Lower leg skin (tissue), 4 donors: ENCODE measurements around the gene MSANTD1. TPM values are rescaled to one million over a fixed set of nuclear protein-coding genes. Genes with fewer than 3 reads are reported as not detected.

Experiments used
- DNase-seq, 2 donors: peaks; one replicate each; pipeline ENCODE4 v3.0.0-alpha.2; 2019; ENCODE audit warnings: low spot score in 2 of 2
- H3K4me3 ChIP-seq: fragments of 200-600 bp; sonication (generic); 2 replicates; pipeline ENCODE4 v1.5.1; 2017; ENCODE audit warnings: mild to moderate bottlenecking, low read depth; ENCODE audit not compliant: poor library complexity, severe bottlenecking
- CTCF ChIP-seq, 3 donors: fragments of 450-650 bp; IDR thresholded peaks; one replicate each; pipeline ENCODE4 v1.5.1; 2016; ENCODE audit warnings: antibody characterized with exemption in 3 of 3, mild to moderate bottlenecking in 3 of 3, moderate library complexity in 2 of 3
- POLR2A ChIP-seq, 2 donors: fragments of 450-650 bp; IDR thresholded peaks; one replicate each; pipeline ENCODE4 v1.6.1; 2016 to 2017; ENCODE audit warnings: antibody characterized with exemption in 2 of 2, mild to moderate bottlenecking in 1 of 2, moderate library complexity in 1 of 2
- WGBS, 2 donors: methylation state at CpG; one replicate each; pipeline ENCODE4 v1.1.5; 2018; 5-methylcytosine and 5-hydroxymethylcytosine counted together
- intact Hi-C: fragments of 100-400 bp; cut with DNase I; formaldehyde crosslinking; loops from one replicate; pipeline ENCODE4 v1.15.0; 2023; ENCODE audit warnings: low total_unique reads
- total RNA-seq, 4 donors: library from RNA; depleted of rRNA; stranded (reverse); fragments of >200 nt; gene quantifications; one replicate each; pipeline ENCODE4 v1.1.0, GENCODE V29; 2016

The MSANTD1 gene
- total RNA-seq, 4 donors from 2014 or later: 0.19 to 0.76 (median 0.35) TPM

- intact Hi-C loops: no loop called here
- DNase-seq: peak in 1 of 2 donors; percentile 85
- TF ChIP-seq POLR2A (IDR thresholded peaks at IDR 0.05) (no peak), CTCF (IDR thresholded peaks at IDR 0.05) (no peak)
- no peak overlapping the region for H3K4me3 ChIP-seq
- 83 to 91% methylated on average over 19 of the region's 19 CpGs for WGBS, 2 donors
These were observed 45.7 kb downstream of the MSANTD1 start for GRCh38 chr4:3294401-3295241.

GRCh38 chr4:3295837-3296624 is 47.1 kb downstream of the MSANTD1 start:
- no peak for TF ChIP-seq CTCF (IDR thresholded peaks at IDR 0.05)
- H3K4me3 ChIP-seq: no peak overlapping the region
- WGBS, 2 donors: 92 to 94% methylated on average over 12 of the region's 12 CpGs
- intact Hi-C loops: no loop called here
- peak in 1 of 2 donors; percentile 83 for DNase-seq

GRCh38 chr4:3296651-3297050 is 47.7 kb downstream of the MSANTD1 start:
- DNase-seq: peak in 1 of 2 donors; percentile 80
- intact Hi-C loops: no loop called here
- TF ChIP-seq POLR2A (IDR thresholded peaks at IDR 0.05): no peak
- no peak for TF ChIP-seq CTCF (IDR thresholded peaks at IDR 0.05)
- WGBS, 2 donors: 84 to 85% methylated on average over 8 of the region's 8 CpGs
- H3K4me3 ChIP-seq: no peak overlapping the region

GRCh38 chr4:3297066-3297859 is 48.3 kb downstream of the MSANTD1 start:
- 91 to 94% methylated on average over 13 of the region's 13 CpGs for WGBS, 2 donors
- intact Hi-C loops: no loop called here
- no peak overlapping the region for H3K4me3 ChIP-seq
- TF ChIP-seq POLR2A (IDR thresholded peaks at IDR 0.05) (no peak), CTCF (IDR thresholded peaks at IDR 0.05) (no peak)
- DNase-seq: peak in 1 of 2 donors; percentile 79

- 55 to 60% methylated on average over 9 of the region's 9 CpGs for whole genome bisulfite sequencing, 2 donors
- intact Hi-C loops: no loop called here
- peak in 1 of 2 donors; percentile 78 for DNase-seq
- TF ChIP-seq CTCF (IDR thresholded peaks at IDR 0.05) (no peak), POLR2A (IDR thresholded peaks at IDR 0.05) (no peak)
- H3K4me3 ChIP-seq: no peak overlapping the region
These were observed 50.4 kb downstream of the MSANTD1 start for GRCh38 chr4:3299122-3299975.
